ENCODE data around the gene MLLT10.

GRCh38 chr10:21518149-21518640, 15.8 kb upstream of the MLLT10 start:
- TF ChIP-seq CREB1 (IDR thresholded peaks at IDR 0.05) (no peak), CREB1 (CRISPR knock-in tag; IDR thresholded peaks at IDR 0.05) (no peak), POLR2A (conservative IDR thresholded peaks at IDR 0.05) (no peak), ZNF274 (IDR thresholded peaks at IDR 0.05; ENCODE audit: borderline replicate concordance, low read depth, low read length) (no peak), CHD2 (IDR thresholded peaks at IDR 0.05; ENCODE audit: low read depth, low read length) (no peak), CREBBP (IDR thresholded peaks at IDR 0.05; ENCODE audit: low read depth, low read length) (no peak), BRD4 (IDR thresholded peaks at IDR 0.05) (no peak)
- TF ChIP-seq, protein P1, sequence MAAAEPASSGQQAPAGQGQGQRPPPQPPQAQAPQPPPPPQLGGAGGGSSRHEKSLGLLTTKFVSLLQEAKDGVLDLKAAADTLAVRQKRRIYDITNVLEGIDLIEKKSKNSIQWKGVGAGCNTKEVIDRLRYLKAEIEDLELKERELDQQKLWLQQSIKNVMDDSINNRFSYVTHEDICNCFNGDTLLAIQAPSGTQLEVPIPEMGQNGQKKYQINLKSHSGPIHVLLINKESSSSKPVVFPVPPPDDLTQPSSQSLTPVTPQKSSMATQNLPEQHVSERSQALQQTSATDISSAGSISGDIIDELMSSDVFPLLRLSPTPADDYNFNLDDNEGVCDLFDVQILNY (CRISPR knock-in tag; IDR thresholded peaks at IDR 0.05): no peak
